Loucy (cell line): ENCODE results near the gene MICAL2.

Experiments used
- CTCF ChIP-seq: fragments of 200-600 bp; sonication (generic); conservative IDR thresholded peaks from 2 replicates; pipeline ENCODE4 v1.5.1; 2014; ENCODE audit warnings: mild to moderate bottlenecking, antibody characterized with exemption, low read length
- EZH2phosphoT487 ChIP-seq: fragments of 200-600 bp; IDR thresholded peaks from 2 replicates; pipeline ENCODE4 v1.6.1; 2018; ENCODE audit warnings: antibody characterized with exemption, mild to moderate bottlenecking, moderate library complexity, borderline replicate concordance

GRCh38 chr11:12207384-12208150 lies 97.2 kb downstream of the MICAL2 start:
- TF ChIP-seq EZH2phosphoT487 (no peak), CTCF (no peak)
